Stimulated activated naive B cell treated with anti-CD40 and anti-IgM and Interleukin-4, amounts not matched to agents 10 μg/mL and 1 μg/mL and 100 μg/mL, for 72 hours (primary cell): ENCODE measurements around the gene CHSY1.
A peak's percentile ranks its signal among the peaks of the same experiment; 100 is the strongest.

ENCODE experiments used
- ATAC-seq, 2 donors: fragments of 150-1000 bp; cut with Tn5 transposase; replicated peaks; 2 replicates each; pipeline ENCODE4 v1.10.0; 2021; ENCODE audit warnings: moderate library complexity in 1 of 2
- DNase-seq: peaks from one replicate; pipeline ENCODE4 v3.0.0; 2021
- H3K27ac Mint-ChIP-seq: one replicate; pipeline ENCODE4 v1.8.0; 2022; ENCODE audit warnings: mild to moderate bottlenecking, mixed read lengths
- H3K27me3 Mint-ChIP-seq, 2 donors: one replicate each; pipeline ENCODE4 v1.8.0; 2022; ENCODE audit warnings: mixed read lengths in 2 of 2
- H3K36me3 Mint-ChIP-seq, 2 donors: one replicate each; pipeline ENCODE4 v1.8.0; 2022; ENCODE audit warnings: mixed read lengths in 2 of 2, mild to moderate bottlenecking in 1 of 2
- H3K4me1 Mint-ChIP-seq, 2 donors: one replicate each; pipeline ENCODE4 v1.8.0; 2022; ENCODE audit warnings: mixed read lengths in 2 of 2, mild to moderate bottlenecking in 1 of 2
- H3K4me3 Mint-ChIP-seq, 2 donors: one replicate each; pipeline ENCODE4 v1.8.0; 2022; ENCODE audit warnings: mild to moderate bottlenecking in 2 of 2, mixed read lengths in 2 of 2, moderate library complexity in 1 of 2
- H3K9me3 Mint-ChIP-seq, 2 donors: one replicate each; pipeline ENCODE4 v1.8.0; 2022; ENCODE audit warnings: mixed read lengths in 2 of 2, mild to moderate bottlenecking in 1 of 2

Gene CHSY1

GRCh38 chr15:101204739-101205535, 46.9 kb downstream of the CHSY1 start:
- peak overlapping the region; percentile 51 for H3K27ac Mint-ChIP-seq
- peaks cover 16 to 51% of the 10 kb centered on the region in 2 donors for H3K36me3 Mint-ChIP-seq
- peaks cover 0 to 3% of the 10 kb centered on the region in 2 donors for H3K9me3 Mint-ChIP-seq
- H3K4me3 Mint-ChIP-seq, result peak overlapping the region in 1 of 2 donors; percentile 14
- no peaks in the 10 kb centered on the region for H3K27me3 Mint-ChIP-seq
- DNase-seq, result no peak
- H3K4me1 Mint-ChIP-seq, result peaks cover 52 to 89% of the 10 kb centered on the region in 2 donors
- ATAC-seq, result no peak

- DNase-seq (no peak), ATAC-seq (no peak)
- Mint-ChIP-seq H3K27me3 (no peaks in the 10 kb centered on the region), H3K36me3 (peaks cover 16 to 52% of the 10 kb centered on the region in 2 donors), H3K27ac (no peak overlapping the region), H3K9me3 (peaks cover 0 to 3% of the 10 kb centered on the region in 2 donors), H3K4me1 (peaks cover 53 to 89% of the 10 kb centered on the region in 2 donors), H3K4me3 (peak overlapping the region in 1 of 2 donors; percentile 39)
Measured at GRCh38 chr15:101203607-101204189, 48.1 kb downstream of the CHSY1 start.

GRCh38 chr15:101203029-101203573, 48.7 kb downstream of the CHSY1 start:
- H3K9me3 Mint-ChIP-seq, result peaks cover 0 to 3% of the 10 kb centered on the region in 2 donors
- DNase-seq (no peak), ATAC-seq (no peak)
- peaks cover 56 to 89% of the 10 kb centered on the region in 2 donors for H3K4me1 Mint-ChIP-seq
- H3K4me3 Mint-ChIP-seq, result no peak overlapping the region
- H3K36me3 Mint-ChIP-seq, result peaks cover 16 to 49% of the 10 kb centered on the region in 2 donors
- no peak overlapping the region for H3K27ac Mint-ChIP-seq
- H3K27me3 Mint-ChIP-seq, result no peaks in the 10 kb centered on the region

GRCh38 chr15:101201411-101202174, 50.3 kb downstream of the CHSY1 start:
- H3K4me3 Mint-ChIP-seq, result peak overlapping the region in 1 of 2 donors; percentile 25
- H3K27me3 Mint-ChIP-seq, result no peaks in the 10 kb centered on the region
- peaks cover 60 to 92% of the 10 kb centered on the region in 2 donors for H3K4me1 Mint-ChIP-seq
- peaks cover 0 to 3% of the 10 kb centered on the region in 2 donors for H3K9me3 Mint-ChIP-seq
- ATAC-seq (no peak), DNase-seq (no peak)
- peaks cover 16 to 40% of the 10 kb centered on the region in 2 donors for H3K36me3 Mint-ChIP-seq
- peak overlapping the region; percentile 59 for H3K27ac Mint-ChIP-seq

GRCh38 chr15:101200181-101200580, 51.7 kb downstream of the CHSY1 start:
- Mint-ChIP-seq H3K4me3 (peak overlapping the region in 1 of 2 donors; percentile 73), H3K27ac (peak overlapping the region; percentile 92), H3K36me3 (peaks cover 13 to 28% of the 10 kb centered on the region in 2 donors), H3K27me3 (no peaks in the 10 kb centered on the region), H3K9me3 (peaks cover 0 to 3% of the 10 kb centered on the region in 2 donors), H3K4me1 (peaks cover 51 to 87% of the 10 kb centered on the region in 2 donors)
- ATAC-seq (no peak), DNase-seq (no peak)

- Mint-ChIP-seq H3K9me3 (peaks cover 0 to 3% of the 10 kb centered on the region in 2 donors), H3K4me1 (peaks cover 54 to 88% of the 10 kb centered on the region in 2 donors), H3K27ac (peak overlapping the region; percentile 92), H3K36me3 (peaks cover 9 to 30% of the 10 kb centered on the region in 2 donors), H3K4me3 (peak overlapping the region; percentile 57 to 73), H3K27me3 (no peaks in the 10 kb centered on the region)
- DNase-seq, result no peak
- no peak for ATAC-seq
Measured at GRCh38 chr15:101198800-101199199, 53.0 kb downstream of the CHSY1 start.

- Mint-ChIP-seq H3K27ac (no peak overlapping the region), H3K36me3 (peaks cover 9 to 29% of the 10 kb centered on the region in 2 donors), H3K4me1 (peaks cover 51 to 88% of the 10 kb centered on the region in 2 donors), H3K27me3 (no peaks in the 10 kb centered on the region), H3K4me3 (peak overlapping the region in 1 of 2 donors; percentile 16), H3K9me3 (peaks cover 0 to 3% of the 10 kb centered on the region in 2 donors)
- DNase-seq (no peak), ATAC-seq (no peak)
Measured at GRCh38 chr15:101198031-101198575, 53.7 kb downstream of the CHSY1 start.

GRCh38 chr15:101194546-101195125, 57.2 kb downstream of the CHSY1 start:
- DNase-seq (no peak), ATAC-seq (no peak)
- Mint-ChIP-seq H3K27ac (peak overlapping the region; percentile 43), H3K4me3 (peak overlapping the region; percentile 2 to 36), H3K36me3 (peaks cover 3 to 24% of the 10 kb centered on the region in 2 donors), H3K27me3 (no peaks in the 10 kb centered on the region), H3K4me1 (peaks cover 50 to 88% of the 10 kb centered on the region in 2 donors), H3K9me3 (no peaks in the 10 kb centered on the region)

- peak overlapping the region in 1 of 2 donors; percentile 36 for H3K4me3 Mint-ChIP-seq
- ATAC-seq (no peak), DNase-seq (no peak)
- peak overlapping the region; percentile 43 for H3K27ac Mint-ChIP-seq
- H3K36me3 Mint-ChIP-seq, result peaks cover 7 to 27% of the 10 kb centered on the region in 2 donors
- H3K4me1 Mint-ChIP-seq, result peaks cover 52 to 88% of the 10 kb centered on the region in 2 donors
- H3K9me3 Mint-ChIP-seq, result no peaks in the 10 kb centered on the region
- H3K27me3 Mint-ChIP-seq, result no peaks in the 10 kb centered on the region
Measured at GRCh38 chr15:101193806-101194545, 57.9 kb downstream of the CHSY1 start.

GRCh38 chr15:101193120-101193644, 58.7 kb downstream of the CHSY1 start:
- peaks cover 10 to 27% of the 10 kb centered on the region in 2 donors for H3K36me3 Mint-ChIP-seq
- H3K27me3 Mint-ChIP-seq, result no peaks in the 10 kb centered on the region
- no peak overlapping the region for H3K4me3 Mint-ChIP-seq
- ATAC-seq (no peak), DNase-seq (no peak)
- no peaks in the 10 kb centered on the region for H3K9me3 Mint-ChIP-seq
- peaks cover 52 to 88% of the 10 kb centered on the region in 2 donors for H3K4me1 Mint-ChIP-seq
- peak overlapping the region; percentile 9 for H3K27ac Mint-ChIP-seq

GRCh38 chr15:101192081-101192480, 59.8 kb downstream of the CHSY1 start:
- DNase-seq, result no peak
- Mint-ChIP-seq H3K27me3 (no peaks in the 10 kb centered on the region), H3K4me3 (no peak overlapping the region), H3K27ac (no peak overlapping the region), H3K4me1 (peaks cover 53 to 84% of the 10 kb centered on the region in 2 donors), H3K9me3 (no peaks in the 10 kb centered on the region), H3K36me3 (peaks cover 14 to 32% of the 10 kb centered on the region in 2 donors)
- no peak for ATAC-seq

- ATAC-seq, result no peak
- no peak overlapping the region for H3K27ac Mint-ChIP-seq
- no peak overlapping the region for H3K4me3 Mint-ChIP-seq
- H3K36me3 Mint-ChIP-seq, result peaks cover 12 to 32% of the 10 kb centered on the region in 2 donors
- H3K27me3 Mint-ChIP-seq, result no peaks in the 10 kb centered on the region
- no peaks in the 10 kb centered on the region for H3K9me3 Mint-ChIP-seq
- peaks cover 50 to 78% of the 10 kb centered on the region in 2 donors for H3K4me1 Mint-ChIP-seq
- no peak for DNase-seq
Measured at GRCh38 chr15:101191242-101191641, 60.6 kb downstream of the CHSY1 start.
